H1 (cell line): ENCODE measurements around the gene TSPAN3. TPM values are rescaled to one million over a fixed set of nuclear protein-coding genes. Genes with fewer than 3 reads are reported as not detected.

Experiments
- CTCF ChIA-PET: fragments of 300-600 bp; sonication (Branson Sonifier 250); formaldehyde crosslinking; loops from one replicate; lab custom pipeline; 2021; ENCODE audit not compliant: partially characterized antibody; lab: Charles Lee
- POLR2A ChIA-PET: fragments of 300-600 bp; sonication (Branson Sonifier 250); formaldehyde crosslinking; loops from one replicate; lab custom pipeline; 2021; ENCODE audit warnings: inconsistent platforms; ENCODE audit not compliant: partially characterized antibody; lab: Charles Lee
- DNase-seq, 2 experiments: peaks; one replicate each; pipeline versions ENCODE4 v3.0.0 to v3.0.0-alpha.2; 2010 to 2022; ENCODE audit warnings: low spot score in 2 of 2, low read depth in 1 of 2, mixed read lengths in 1 of 2
- FAIRE-seq: peaks from 2 replicates; lab custom pipeline; 2011; peaks lifted over from hg19 to GRCh38; lab: Jason Lieb, UNC
- H2AFZ ChIP-seq: 2 replicates; pipeline ENCODE4 v1.8.1; 2012; ENCODE audit warnings: low read length, inconsistent platforms
- H2AK5ac ChIP-seq: 2 replicates; pipeline ENCODE4 v1.6.1; 2013; ENCODE audit warnings: low read depth, low read length
- H2BK120ac ChIP-seq: replicated peaks from 2 replicates; pipeline ENCODE3; 2013; ENCODE audit warnings: low read depth, low read length, inconsistent platforms
- H2BK12ac ChIP-seq: 2 replicates; pipeline ENCODE4 v1.6.1; 2013; ENCODE audit warnings: low read depth, low read length
- H2BK15ac ChIP-seq: 2 replicates; pipeline ENCODE4 v1.6.1; 2013; ENCODE audit warnings: low read length
- H2BK20ac ChIP-seq: 2 replicates; pipeline ENCODE4 v1.6.1; 2013; ENCODE audit warnings: low read length
- H2BK5ac ChIP-seq: 2 replicates; pipeline ENCODE4 v1.6.1; 2013; ENCODE audit warnings: low read depth, low read length
- H3K14ac ChIP-seq: 2 replicates; pipeline ENCODE4 v1.6.1; 2013; ENCODE audit warnings: inconsistent platforms; ENCODE audit not compliant: insufficient read length
- H3K18ac ChIP-seq: 2 replicates; pipeline ENCODE4 v1.6.1; 2013; ENCODE audit warnings: low read length; ENCODE audit errors: extremely low read depth
- H3K23ac ChIP-seq: 2 replicates; pipeline ENCODE4 v1.6.1; 2013; ENCODE audit warnings: inconsistent platforms; ENCODE audit not compliant: insufficient read length
- H3K23me2 ChIP-seq: 2 replicates; pipeline ENCODE4 v1.6.1; 2013; ENCODE audit warnings: low read depth, low read length
- H3K27ac ChIP-seq: 2 replicates; pipeline ENCODE4 v1.6.1; 2011; ENCODE audit warnings: low read depth, low read length, inconsistent platforms
- H3K27me3 ChIP-seq, 4 experiments: replicated peaks in 1 of 4; 1 replicate in 1 of 4; 2 replicates in 3 of 4; pipeline versions ENCODE4 v1.6.1 to v1.8.1; 2011 to 2013; ENCODE audit warnings: low read length in 3 of 4, mild to moderate bottlenecking in 3 of 4, inconsistent platforms in 2 of 4, mixed read lengths in 2 of 4, moderate library complexity in 1 of 4; ENCODE audit not compliant: control insufficient read depth in 3 of 4, insufficient read depth in 3 of 4; ENCODE audit errors: extremely low read depth in 1 of 4
- H3K36me3 ChIP-seq, 4 experiments: 2 replicates each; pipeline versions ENCODE4 v1.6.1 to v1.8.1; 2011 to 2013; ENCODE audit warnings: mild to moderate bottlenecking in 4 of 4, low read length in 3 of 4, moderate library complexity in 2 of 4, control low read depth in 1 of 4, inconsistent platforms in 1 of 4; ENCODE audit not compliant: insufficient read depth in 4 of 4, control insufficient read depth in 2 of 4
- H3K4ac ChIP-seq: replicated peaks from 2 replicates; pipeline ENCODE3; 2013; ENCODE audit warnings: low read length, low read depth, mixed read lengths, inconsistent platforms; ENCODE audit not compliant: insufficient read length
- H3K4me1 ChIP-seq, 4 experiments: replicated peaks in 1 of 4; 1 replicate in 1 of 4; 2 replicates in 3 of 4; pipeline versions ENCODE4 v1.6.1 to v1.8.1; 2011 to 2013; ENCODE audit warnings: low read length in 3 of 4, inconsistent platforms in 2 of 4, mixed read lengths in 1 of 4; ENCODE audit not compliant: insufficient read depth in 4 of 4, control insufficient read depth in 3 of 4
- H3K4me2 ChIP-seq, 2 experiments: 2 replicates each; pipeline versions ENCODE4 v1.6.1 to v1.8.1; 2011 to 2013; ENCODE audit warnings: low read depth in 2 of 2, low read length in 2 of 2, control low read depth in 1 of 2, inconsistent platforms in 1 of 2, mild to moderate bottlenecking in 1 of 2; ENCODE audit not compliant: insufficient read depth in 1 of 2
- H3K4me3 ChIP-seq, 4 experiments: fragments of 200-600, 300-600 bp in 1 of 4; sonication (generic), shearing (Covaris generic), sonication (Bioruptor Twin) in 1 of 4; 2 replicates each; pipeline versions ENCODE4 v1.5.1 to v1.8.1; 2011 to 2016; ENCODE audit warnings: low read length in 4 of 4, low read depth in 3 of 4, control low read depth in 2 of 4, inconsistent platforms in 2 of 4, mild to moderate bottlenecking in 2 of 4, mixed read lengths in 1 of 4, moderate library complexity in 1 of 4; ENCODE audit not compliant: insufficient read depth in 2 of 4; ENCODE audit errors: extremely low read depth in 1 of 4
- H3K56ac ChIP-seq: replicated peaks from 2 replicates; pipeline ENCODE3; 2013; ENCODE audit warnings: low read depth, mild to moderate bottlenecking, mixed read lengths, low read length, inconsistent platforms; ENCODE audit not compliant: insufficient read length
- H3K79me1 ChIP-seq: 2 replicates; pipeline ENCODE4 v1.6.1; 2013; ENCODE audit warnings: low read depth, low read length, control low read depth
- H3K79me2 ChIP-seq, 2 experiments: 2 replicates each; pipeline versions ENCODE4 v1.6.1 to v1.8.1; 2012 to 2013; ENCODE audit warnings: low read length in 2 of 2, mild to moderate bottlenecking in 2 of 2, inconsistent platforms in 1 of 2; ENCODE audit not compliant: insufficient read depth in 2 of 2, control insufficient read depth in 1 of 2
- H3K9ac ChIP-seq, 4 experiments: replicated peaks in 1 of 4; 1 replicate in 1 of 4; 2 replicates in 3 of 4; pipeline versions ENCODE4 v1.6.1 to v1.8.1; 2011 to 2013; ENCODE audit warnings: low read depth in 3 of 4, low read length in 3 of 4, control low read depth in 2 of 4, mild to moderate bottlenecking in 2 of 4, moderate library complexity in 2 of 4, inconsistent platforms in 1 of 4; ENCODE audit errors: extremely low read depth in 1 of 4
- H3K9me3 ChIP-seq, 2 experiments: 2 replicates each; pipeline versions ENCODE4 v1.6.1 to v1.8.1; 2012 to 2013; ENCODE audit warnings: mild to moderate bottlenecking in 2 of 2, moderate library complexity in 2 of 2, control low read depth in 1 of 2, inconsistent platforms in 1 of 2, low read depth in 1 of 2, low read length in 1 of 2, mixed read lengths in 1 of 2; ENCODE audit not compliant: insufficient read depth in 2 of 2
- H4K20me1 ChIP-seq, 2 experiments: replicated peaks in 1 of 2; 2 replicates each; pipeline versions ENCODE3 to v1.8.1; 2011 to 2013; ENCODE audit warnings: inconsistent platforms in 2 of 2, low read length in 2 of 2, mild to moderate bottlenecking in 1 of 2; ENCODE audit not compliant: insufficient read depth in 2 of 2, control insufficient read depth in 1 of 2
- H4K5ac ChIP-seq: 2 replicates; pipeline ENCODE4 v1.6.1; 2013; ENCODE audit warnings: low read length, low read depth, mixed read lengths, inconsistent platforms; ENCODE audit not compliant: insufficient read length
- H4K8ac ChIP-seq: 2 replicates; pipeline ENCODE4 v1.8.0; 2013; ENCODE audit warnings: mild to moderate bottlenecking, moderate library complexity, low read length, inconsistent platforms; ENCODE audit not compliant: insufficient read depth; ENCODE audit errors: extremely low read depth
- H4K91ac ChIP-seq: replicated peaks from 2 replicates; pipeline ENCODE3; 2013; ENCODE audit warnings: low read length, mixed read lengths, inconsistent platforms; ENCODE audit not compliant: insufficient read length
- CHD2 ChIP-seq: IDR thresholded peaks from 2 replicates; pipeline ENCODE4 v1.6.1; 2012; ENCODE audit warnings: low read length, improper control_type of control experiment
- E2F6 ChIP-seq: IDR thresholded peaks from 2 replicates; pipeline ENCODE4 v1.6.1; 2012; ENCODE audit warnings: inconsistent platforms
- POU5F1 ChIP-seq: IDR thresholded peaks from 2 replicates; pipeline ENCODE4 v1.6.1; 2011; ENCODE audit warnings: low read depth, mild to moderate bottlenecking, low read length, moderate library complexity
- RBBP5 ChIP-seq: IDR thresholded peaks from 2 replicates; pipeline ENCODE4 v1.7.1; 2012; ENCODE audit warnings: low read depth, mild to moderate bottlenecking, inconsistent platforms, low read length, moderate library complexity, borderline replicate concordance
- SP1 ChIP-seq: IDR thresholded peaks from 2 replicates; pipeline ENCODE4 v1.6.1; 2011; ENCODE audit warnings: low read depth, low read length
- TBP ChIP-seq: IDR thresholded peaks from 2 replicates; pipeline ENCODE4 v1.6.1; 2011; ENCODE audit warnings: low read depth, low read length, improper control_type of control experiment
- polyA plus RNA-seq, 7 experiments: library from polyadenylated mRNA; depleted of rRNA in 3 of 7; stranded (reverse) in 5 of 7; unstranded in 2 of 7; fragments of >200 nt in 5 of 7; fragments of 200-250 nt in 2 of 7; gene quantifications; 1 replicate in 5 of 7; 2 replicates in 1 of 7; 4 replicates in 1 of 7; pipeline versions ENCODE4 v1.2.1 to v1.2.3, GENCODE V29; 2011 to 2013; ENCODE audit warnings: missing spikeins in 2 of 7, mixed read lengths in 2 of 7
- total RNA-seq: library from RNA; stranded (reverse); fragmentation: NEBNext Ultra II Directional; extraction: Animal tissue kit (Norgen Biotek cat#: 25700); gene quantifications from 2 replicates; pipeline ENCODE4 v1.2.1, GENCODE V29; 2021

Gene TSPAN3
- total and polyA plus RNA-seq, 2 of the 8 experiments (the other 6 are each of a cell fraction or from before 2014, with no cell fraction given): 107 to 238 TPM

GRCh38 chr15:77063249-77063648, 7.7 kb downstream of the TSPAN3 start:
- Histone ChIP-seq H3K27ac (no peak overlapping the region), H3K4me1 (peaks cover 0 to 6% (median 3%) of the 10 kb centered on the region in 4 experiments; a peak in 3 of 7 replicates)
- POLR2A ChIA-PET: no interaction called here
- TF ChIP-seq POU5F1 (no peak), CHD2 (no peak), SP1 (no peak), RBBP5 (no peak), TBP (no peak), E2F6 (no peak)

More at GRCh38 chr15:77063249-77063648, 7.7 kb downstream of the TSPAN3 start:
- H3K36me3 ChIP-seq: no peaks in the 10 kb centered on the region
- H3K56ac ChIP-seq: no peak overlapping the region
- H3K23me2 ChIP-seq: no peaks in the 10 kb centered on the region
- H2AFZ ChIP-seq: no peak overlapping the region
- H2BK12ac ChIP-seq: no peak overlapping the region
- H3K27me3 ChIP-seq: no peaks in the 10 kb centered on the region
- H2BK15ac ChIP-seq: no peak overlapping the region
- H3K4ac ChIP-seq: no peak overlapping the region
- H2BK5ac ChIP-seq: no peak overlapping the region
- no peak overlapping the region for H4K8ac ChIP-seq
- H3K79me1 ChIP-seq: no peaks in the 10 kb centered on the region
- H3K18ac ChIP-seq: no peak overlapping the region
- no peak overlapping the region for H2BK120ac ChIP-seq
- H3K4me3 ChIP-seq: no peak overlapping the region
- DNase-seq (no peak), FAIRE-seq (no peak)
- peaks cover 0 to 91% of the 10 kb centered on the region in 2 experiments; a peak in 2 of 4 replicates for H3K79me2 ChIP-seq
- no peak overlapping the region for H3K4me2 ChIP-seq
- H4K20me1 ChIP-seq: peaks cover 8% of the 10 kb centered on the region in 2 experiments
- no peak overlapping the region for H3K14ac ChIP-seq
- CTCF ChIA-PET: no interaction called here
- no peak overlapping the region for H2AK5ac ChIP-seq
- H3K9ac ChIP-seq: no peak overlapping the region
- no peaks in the 10 kb centered on the region for H3K9me3 ChIP-seq
- H2BK20ac ChIP-seq: no peak overlapping the region
- H4K91ac ChIP-seq: no peak overlapping the region
- H3K23ac ChIP-seq: no peak overlapping the region
- no peak overlapping the region for H4K5ac ChIP-seq
